NCI-H2196 treated with DMSO at 0.1 percent for 48 hours (cell line): Measurements from ENCODE around the gene ROPN1B.

ENCODE experiments used
- DNase-seq: peaks from one replicate; lab custom pipeline; 2025; ENCODE audit not compliant: unreplicated experiment; lab: John Stamatoyannopoulos, UW

ROPN1B gene

DNA sequence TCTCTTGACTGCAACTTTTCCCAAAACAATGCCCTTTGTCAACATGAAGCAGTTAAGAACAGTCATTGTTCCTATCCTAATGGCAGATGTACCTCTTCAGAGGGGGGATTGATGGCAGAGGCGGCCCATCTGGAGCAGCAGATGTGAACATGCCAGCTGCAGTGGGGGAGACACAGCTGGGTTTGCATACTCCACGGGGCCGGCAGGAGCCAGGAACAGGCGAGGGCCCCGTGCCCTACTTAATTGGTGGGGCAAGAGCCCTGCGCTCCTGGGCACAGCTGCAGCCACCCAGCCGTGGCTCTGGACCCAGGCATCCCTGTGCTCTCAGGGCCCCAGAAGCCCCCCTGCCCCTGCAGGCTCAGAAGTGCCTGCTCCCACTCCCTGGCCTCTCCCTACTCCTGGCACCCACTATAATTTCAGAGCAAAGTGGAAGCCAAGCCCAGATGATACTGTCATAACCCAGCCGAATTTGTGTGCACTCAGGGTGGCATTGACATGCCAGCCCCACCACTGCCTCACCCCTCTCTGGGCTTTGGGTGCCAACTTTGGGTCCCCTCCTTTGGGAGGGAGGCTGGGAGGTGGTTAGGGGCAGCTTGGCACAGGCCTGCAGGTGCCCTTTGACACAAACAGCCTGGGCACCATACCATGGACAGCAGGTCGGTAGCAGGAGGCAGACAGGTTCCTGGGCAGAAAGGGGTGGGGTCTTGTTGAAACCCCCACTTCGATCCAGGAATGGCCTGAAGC is 34.6 kb downstream of the ROPN1B start:
- no peak for DNase-seq

DNA sequence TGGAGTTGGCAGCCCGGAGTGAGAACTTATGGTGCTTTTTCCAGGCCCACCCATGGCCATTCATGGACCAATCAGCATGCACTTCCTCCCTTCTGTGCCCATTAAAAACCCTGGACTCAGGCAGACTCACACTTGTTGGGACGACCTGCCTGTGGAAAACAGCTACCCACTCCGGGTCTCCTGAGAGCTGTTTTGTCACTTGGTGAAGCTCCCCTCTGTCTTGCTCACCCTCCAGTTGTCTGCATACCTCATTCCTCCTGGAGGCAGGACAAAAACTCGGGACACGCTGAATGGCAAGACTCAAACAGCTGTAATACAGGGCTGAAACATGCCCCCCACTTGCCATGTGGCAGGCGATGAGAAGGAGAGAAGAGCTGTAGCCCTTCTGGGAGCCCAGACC is 35.2 kb downstream of the ROPN1B start:
- no peak for DNase-seq

DNA sequence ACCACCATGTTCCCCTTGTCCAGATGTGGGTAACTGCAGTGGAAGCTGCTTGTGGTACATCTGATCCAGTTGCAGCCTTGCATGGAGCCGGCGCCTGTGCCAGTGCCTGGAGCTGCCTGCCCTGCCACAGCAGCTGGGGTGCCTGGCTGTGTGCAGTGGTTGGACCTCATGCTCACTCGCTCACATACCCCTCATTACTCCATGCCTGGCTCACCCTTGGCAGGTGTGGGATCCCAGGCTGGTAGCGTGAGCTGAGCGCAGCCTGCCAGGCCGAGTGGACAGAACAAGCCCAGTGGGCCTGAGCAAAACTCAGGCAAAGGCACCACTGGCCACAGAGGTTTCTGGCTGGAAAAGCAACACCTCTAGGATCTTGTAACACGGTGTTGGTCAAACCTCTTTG is 35.7 kb downstream of the ROPN1B start:
- DNase-seq: no peak

DNA sequence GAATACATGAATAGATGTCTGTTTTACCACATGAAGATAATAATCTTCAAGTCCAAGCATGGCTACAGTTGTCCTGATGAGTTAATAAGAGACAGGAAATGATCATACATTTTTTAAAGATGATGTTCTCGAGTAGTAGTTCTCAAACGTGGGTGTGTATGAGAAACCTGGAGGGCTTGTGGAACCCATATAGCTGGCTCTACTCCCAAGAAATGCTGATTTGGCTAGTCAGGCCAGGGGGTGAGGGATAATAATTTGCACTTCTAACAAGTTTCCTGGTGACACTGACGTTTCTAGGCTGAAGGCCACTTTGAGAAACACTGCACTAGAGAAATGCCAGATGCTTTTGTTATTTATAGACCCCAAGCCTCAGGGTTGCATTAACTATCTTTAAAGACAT is 37.0 kb downstream of the ROPN1B start:
- no peak for DNase-seq

DNA sequence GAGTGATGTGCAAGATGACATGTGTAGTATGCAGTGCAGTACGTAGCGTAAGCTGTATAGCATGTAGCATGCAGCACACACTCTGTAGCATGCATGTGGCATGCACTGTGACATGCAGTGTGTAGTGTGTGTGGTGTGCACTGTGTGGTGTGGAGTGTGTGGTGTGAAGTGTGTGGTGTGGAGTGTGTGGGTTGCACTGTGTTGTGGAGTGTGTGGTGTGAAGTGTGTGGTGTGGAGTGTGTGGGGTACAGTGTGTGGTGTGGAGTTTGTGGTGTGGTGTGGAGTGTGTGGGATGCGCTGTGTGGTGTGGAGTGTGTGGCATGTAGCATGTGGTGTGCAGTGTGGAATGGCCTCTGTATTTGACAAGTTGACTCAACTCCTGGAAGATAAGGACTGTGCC is 39.2 kb downstream of the ROPN1B start:
- no peak for DNase-seq

DNA sequence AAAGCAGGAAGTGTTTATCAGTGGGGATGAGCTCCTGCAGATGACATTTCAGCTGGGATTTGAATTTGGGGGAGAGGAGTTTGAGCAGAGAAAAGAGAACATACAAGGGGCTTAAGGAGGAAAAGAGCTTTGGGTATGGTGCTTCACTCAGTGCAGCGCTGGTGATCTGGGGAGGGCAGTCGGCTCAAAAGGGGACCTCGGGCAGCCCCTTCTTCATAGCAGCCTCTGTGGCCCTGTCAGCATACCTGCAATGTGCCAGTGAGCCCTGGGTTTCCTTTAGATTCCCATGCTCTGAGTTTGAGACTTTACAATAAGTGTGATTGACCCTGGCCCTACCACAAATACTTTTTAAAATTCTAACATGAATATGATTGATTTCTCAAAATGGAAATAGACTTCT is 40.2 kb downstream of the ROPN1B start:
- DNase-seq: no peak

DNA sequence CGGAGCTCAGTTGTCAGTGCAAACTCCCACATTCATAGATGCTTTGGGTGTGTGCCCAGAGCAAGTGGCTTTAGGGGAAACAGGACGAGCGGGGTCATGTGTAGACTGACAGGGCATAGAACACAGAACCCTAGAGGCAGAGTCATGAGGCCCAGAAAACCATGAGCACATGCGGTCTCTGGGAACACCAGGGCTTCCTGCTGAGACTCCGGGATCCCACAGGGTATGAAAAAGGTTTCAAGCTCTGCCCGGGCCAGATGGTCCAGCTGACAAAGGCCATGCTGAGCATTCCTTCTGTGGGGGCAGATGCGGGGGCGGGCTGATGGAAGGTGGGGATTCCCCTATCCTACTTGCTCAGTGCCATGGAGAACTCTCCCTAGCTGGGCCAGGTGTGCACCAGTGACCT is 44.8 kb downstream of the ROPN1B start:
- DNase-seq: no peak

DNA sequence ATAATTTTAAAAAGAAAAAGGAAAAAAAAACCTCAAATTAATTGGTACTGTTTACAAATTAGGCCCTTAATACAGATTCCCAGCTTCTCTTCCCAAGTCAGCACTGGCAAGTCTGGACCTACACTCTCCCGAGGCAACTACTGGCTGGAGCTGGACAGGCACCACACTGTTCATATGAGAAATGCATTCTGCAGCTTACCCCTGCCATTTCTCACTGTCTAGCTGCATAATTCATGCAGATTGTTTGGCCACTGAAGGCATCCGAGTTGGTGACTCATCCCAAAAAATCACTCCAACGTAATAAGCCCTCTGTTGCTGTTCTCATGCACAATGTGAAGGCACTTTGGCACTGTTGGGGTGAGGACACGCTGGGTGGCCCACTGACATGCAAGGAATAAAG is 45.3 kb downstream of the ROPN1B start:
- DNase-seq: no peak

DNA sequence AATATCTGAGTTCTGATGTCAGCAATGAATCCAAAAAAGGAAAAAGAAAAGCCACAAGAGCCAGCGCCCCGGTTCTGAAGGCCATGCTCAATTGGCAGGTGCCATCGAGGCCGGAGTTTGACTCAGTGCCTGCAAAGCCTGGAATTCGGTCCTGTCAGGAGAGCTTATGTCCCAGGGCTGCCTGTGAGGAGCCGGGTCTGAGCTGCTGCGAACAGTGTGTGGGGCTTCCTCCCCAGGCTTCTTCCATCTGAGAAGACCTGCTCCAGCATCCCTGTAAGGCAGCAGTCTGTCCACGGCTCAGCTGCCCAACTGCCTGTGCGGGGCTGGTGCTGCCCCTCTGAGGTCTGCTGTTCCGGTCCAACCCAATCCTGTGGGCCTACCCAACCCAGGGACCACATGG is 46.1 kb downstream of the ROPN1B start:
- no peak for DNase-seq

DNA sequence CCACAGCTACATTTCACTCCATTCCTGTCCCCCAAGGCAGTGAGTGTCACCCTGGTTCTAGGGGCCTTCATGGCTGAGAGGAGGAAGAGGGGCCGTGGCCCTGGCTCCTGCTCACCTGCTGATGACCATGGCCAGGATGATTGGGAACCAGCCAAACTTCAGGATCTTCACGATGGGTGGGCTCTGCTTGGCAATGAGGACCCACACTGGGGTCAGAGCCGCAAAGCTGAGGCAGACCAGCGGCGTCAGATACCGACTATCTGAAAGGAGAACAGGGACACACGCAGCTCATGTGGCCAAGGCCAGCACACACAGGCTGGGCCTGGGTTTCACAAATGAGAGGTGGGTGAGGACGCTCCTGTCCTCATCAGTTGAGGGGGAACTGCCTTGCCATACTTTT is 47.6 kb downstream of the ROPN1B start:
- DNase-seq: no peak

DNA sequence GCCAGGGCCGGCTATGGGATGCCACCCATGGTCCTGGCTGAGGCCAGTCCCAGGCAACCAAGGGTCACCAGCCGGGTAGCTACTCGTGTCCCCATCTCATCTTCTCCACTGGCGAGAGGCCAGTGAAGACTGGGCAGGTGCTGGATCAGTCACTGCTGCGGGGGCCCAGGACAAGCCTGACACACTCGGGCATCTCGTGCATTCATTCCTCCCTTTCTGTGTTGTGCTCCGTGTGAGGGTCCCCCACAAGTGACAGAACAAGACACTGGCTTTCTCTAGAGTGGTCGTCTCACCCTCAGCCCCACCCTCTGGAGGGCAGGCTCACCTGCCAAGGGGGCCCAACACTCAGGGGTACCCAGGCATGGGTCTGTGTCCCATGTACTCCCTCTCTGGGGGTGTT is 48.4 kb downstream of the ROPN1B start:
- no peak for DNase-seq

DNA sequence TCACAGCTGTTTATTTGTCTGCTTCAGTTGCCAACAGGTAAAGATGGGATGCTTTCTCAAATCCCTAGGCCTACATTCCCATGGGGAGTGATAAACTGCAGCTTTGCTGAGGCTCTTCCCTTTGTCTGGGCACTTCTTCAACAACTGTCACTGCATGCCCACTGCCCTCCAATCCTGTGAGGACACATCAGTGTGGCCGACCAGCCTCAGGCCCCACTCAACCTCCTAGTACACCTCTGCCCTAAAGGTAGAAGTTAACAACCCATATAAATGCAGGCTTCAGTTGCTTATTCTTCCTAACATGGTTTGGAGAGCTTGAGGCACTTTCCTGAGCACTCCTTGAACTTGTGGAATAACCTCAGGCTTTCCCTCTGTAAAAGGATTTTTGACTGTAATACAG is 49.6 kb downstream of the ROPN1B start:
- DNase-seq: no peak

DNA sequence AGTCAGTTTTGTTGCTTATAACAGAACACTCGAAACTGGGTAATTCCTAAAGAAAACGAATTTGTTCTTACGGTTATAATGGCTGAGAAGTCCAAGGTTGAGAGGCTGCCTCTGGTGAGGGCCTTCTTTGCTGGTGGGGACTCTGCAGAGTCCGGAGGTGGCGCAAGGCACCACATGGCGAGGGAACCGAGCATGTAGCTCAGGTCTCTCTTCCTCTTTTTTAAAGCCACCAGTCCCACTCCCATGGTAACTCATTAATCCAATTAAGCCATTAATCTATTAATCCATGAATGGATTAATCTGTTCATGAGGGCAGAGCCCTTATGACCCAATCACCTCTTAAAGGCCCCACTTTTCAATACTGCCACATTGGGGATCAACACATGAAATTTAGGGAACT is 50.0 kb downstream of the ROPN1B start:
- DNase-seq: no peak

DNA sequence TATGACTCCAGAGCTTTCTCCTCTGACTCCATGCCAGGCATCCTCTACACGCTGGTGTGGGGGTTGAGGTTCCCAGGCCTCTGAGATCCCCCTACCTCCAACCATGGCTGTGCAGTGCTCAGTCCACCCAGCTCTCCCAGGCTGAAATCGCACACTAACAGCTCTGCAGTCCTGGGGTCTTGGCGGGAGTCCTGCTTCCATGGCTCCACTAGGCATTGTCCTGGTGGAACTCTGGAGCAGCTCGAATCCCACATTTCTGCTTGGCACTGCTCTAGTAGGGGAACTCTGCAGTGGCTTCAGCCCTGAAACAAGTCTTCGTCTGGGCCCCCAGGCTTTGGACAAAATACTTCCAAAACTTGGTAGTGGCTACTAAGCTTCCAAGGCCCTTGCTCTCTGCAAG is 50.7 kb downstream of the ROPN1B start:
- no peak for DNase-seq

DNA sequence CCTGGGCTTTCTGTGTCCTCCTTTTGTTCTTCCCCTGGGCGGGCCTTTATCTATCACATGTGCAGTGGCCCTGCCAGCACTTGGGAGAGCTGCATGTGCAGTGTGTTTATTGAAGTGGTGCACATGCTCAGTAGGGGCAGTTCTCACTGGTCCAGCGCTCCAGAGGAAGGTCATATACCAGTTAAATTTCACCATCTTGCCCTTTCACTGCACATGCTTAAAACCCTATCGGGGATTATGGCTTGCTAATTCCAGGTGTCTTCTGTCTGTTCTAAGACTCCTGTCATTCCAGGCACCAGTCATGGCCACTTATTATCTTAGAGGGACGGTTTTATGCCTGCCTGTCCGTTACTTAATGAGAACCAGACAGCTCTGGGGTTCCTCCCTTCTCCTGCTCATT is 52.2 kb downstream of the ROPN1B start:
- DNase-seq: no peak

DNA sequence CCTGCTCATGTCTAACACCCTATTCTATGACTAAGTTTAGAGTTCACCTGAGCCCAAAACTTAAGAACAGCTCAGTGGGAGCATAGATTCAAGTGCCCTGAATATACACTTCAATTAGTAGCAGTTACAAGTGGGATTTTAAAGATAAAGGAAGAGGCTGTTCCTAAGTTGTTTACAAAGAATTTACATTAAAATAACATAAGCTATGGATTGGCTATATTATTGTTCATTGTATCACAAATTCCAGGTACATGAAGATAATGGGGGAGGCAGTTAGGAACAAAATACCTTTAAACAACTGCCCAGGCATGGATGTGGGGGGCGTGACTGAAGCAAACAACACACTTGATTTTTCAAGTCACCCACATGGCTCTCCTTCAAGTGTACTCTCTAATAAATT is 52.7 kb downstream of the ROPN1B start:
- no peak for DNase-seq

DNA sequence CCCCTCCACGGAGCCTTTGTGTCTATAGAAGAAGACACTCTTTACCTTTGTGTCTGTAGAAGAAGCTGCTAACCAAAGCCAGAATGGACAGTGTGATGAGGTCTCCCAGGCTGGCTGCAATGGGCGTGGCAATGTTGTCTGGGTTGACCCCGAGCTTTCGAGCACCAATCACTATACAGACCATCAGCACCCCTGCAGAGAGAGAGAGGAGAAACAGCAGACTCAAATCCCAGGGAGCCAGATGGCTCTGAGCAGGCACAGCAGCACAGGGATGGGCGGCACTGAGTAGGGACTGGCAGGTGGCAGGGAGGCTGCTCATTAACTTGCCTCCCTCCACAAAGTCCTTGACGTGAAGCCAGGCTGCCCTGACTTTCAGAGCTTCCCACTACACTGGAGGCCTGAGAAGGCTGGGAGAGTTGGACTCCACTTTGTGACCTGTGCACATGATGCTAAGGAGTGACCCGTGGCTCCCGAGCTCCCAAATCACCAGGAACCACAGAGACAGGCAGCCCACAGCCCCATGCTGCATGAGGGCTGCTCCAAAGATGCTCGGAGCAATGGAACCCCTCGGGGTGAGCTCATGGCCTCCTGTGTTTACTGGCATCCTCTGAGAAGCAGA is 53.9 kb downstream of the ROPN1B start:
- DNase-seq: no peak

DNA sequence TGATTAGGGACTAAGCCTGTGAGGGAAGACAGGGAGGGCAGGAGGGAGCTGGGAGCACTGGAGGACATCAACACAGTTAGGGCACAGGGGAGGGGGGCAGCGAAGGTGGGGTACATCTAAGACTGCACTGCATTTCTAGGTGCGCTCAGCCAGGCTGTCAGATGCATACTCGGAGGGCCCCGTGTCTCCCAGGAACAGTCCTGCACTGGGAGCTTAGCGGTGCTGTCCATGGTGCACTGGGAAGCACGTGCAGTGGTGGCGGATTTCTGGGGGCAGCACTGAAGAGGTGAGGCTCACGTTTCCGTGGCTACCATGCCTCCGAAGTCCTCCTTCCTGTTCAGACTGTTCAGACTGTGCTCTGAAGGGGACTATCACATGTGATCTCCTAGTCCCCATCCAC is 54.4 kb downstream of the ROPN1B start:
- DNase-seq: no peak

DNA sequence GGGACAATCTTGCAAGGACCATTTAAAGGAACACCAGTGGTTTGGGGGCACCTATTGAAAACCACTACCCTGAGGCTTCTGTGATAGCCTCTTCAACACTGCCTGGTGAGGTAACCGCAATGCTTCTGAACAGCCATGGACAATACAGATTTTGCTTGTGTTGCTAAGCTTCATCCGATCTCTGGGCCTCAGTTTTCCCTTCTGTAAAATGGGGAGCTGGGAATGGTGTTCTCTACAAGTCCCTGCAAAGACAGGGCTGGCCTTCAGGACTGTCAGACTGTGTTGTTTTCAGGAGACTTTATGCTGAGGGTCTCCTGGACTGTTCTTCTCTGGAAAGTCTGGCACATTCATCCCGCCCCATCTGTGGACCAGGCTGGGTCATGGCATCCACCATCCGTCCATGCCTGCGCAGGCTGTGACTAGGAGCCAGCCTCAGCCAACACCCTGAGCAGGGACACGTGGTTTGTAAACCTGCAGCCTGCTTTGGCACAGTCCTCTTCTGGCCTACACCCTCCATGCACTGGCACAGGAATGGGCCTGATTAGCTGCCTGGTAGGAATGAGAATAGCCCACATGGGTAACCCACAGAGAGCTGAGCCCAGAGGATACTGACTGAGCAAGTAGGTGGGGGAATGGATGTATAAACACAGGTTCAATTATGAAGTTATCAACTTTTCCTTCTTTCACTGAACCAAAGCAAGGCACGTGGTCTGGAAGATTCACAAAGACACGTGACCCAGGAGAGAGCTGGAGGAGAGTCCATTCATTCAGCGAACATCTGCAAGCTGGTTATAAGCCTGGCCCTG is 55.3 kb downstream of the ROPN1B start:
- DNase-seq: no peak

DNA sequence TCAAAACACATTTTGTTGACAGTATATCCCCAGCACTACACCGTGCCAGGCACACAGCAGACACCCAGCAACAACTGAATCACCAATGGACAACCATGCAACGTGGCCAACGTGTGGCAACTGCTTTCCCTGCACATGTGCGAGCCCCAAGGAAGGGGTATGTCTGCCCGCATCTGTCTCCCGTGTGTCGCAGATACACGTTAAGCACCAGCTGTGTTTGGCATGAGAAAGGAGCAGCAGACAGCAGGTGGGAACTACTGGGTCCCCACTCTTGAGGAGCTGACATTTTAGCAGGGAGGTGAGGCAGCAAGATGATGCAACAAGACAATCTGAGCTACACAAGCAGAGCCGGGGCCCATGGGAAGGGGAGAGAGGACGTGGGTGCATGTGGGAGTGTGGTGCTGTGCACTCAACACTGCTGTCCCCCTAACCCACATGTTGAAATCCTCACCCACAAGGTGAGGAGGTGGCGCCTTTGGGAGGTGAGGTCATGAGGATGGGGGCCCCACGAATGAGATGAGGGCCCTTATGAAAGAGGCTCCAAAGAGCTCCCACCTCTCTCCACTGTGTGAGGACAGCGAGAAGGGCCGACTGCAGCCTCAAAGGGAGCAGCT is 56.2 kb downstream of the ROPN1B start:
- DNase-seq: no peak

DNA sequence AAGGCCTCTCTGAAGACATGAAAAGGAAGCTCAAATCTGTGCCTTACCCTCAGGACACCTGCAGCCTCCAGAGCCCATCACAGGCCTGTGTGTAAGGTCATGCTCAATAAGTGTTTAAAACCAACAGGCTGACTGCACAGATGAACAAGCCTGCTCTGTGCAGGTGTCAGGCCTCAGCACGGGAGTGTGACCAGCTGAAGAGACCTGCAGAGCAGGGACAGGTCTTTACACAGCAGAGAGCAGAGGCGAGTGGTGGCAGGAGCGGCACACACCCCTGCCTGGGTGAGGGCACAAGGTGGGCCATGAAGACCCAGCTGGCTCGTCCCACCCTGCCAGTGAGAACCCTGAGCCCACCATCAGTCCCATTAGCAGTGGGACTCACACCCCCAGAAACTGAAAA is 56.9 kb downstream of the ROPN1B start:
- DNase-seq: no peak

DNA sequence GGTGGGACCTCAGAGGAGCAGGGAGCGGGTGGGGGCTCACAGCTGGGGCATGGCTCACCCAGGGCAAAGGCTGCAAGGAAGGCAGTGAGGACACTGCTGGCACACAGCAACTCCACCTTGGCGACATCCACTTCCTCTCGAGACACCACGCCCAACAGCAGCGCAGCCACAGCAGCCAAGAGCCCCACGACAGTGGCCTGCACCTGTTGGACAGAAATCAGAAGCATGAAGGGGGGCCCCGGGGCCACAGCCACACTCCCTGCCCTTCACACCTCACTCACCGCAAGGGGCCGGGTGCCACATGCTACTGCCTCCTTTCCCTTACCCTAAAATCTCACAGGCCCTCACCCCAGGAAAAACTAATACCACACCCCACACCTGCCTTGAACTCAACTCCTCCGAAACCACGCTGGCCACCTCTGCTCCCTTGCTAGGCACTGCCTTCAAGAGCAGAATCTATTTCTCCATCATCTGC is 57.3 kb downstream of the ROPN1B start:
- DNase-seq: no peak
